Activated CD4-positive, alpha-beta memory T cell treated with anti-CD3 and anti-CD28 coated beads for 36 hours (primary cell): ENCODE results near the gene TMEM212. TPM values are rescaled to one million over a fixed set of nuclear protein-coding genes. Genes with fewer than 3 reads are reported as not detected.
"Not testable (repeated sequence)": the region's sequence is repeated elsewhere in the genome, so short reads cannot be mapped to it uniquely, and the experiment has no call there.

Source experiments
- CTCF ChIA-PET: fragments of 350-600 bp; sonication (Branson Sonifier 250); formaldehyde crosslinking; loops from one replicate; lab custom pipeline; 2021; ENCODE audit warnings: antibody characterized with exemption, inconsistent platforms; lab: Charles Lee
- POLR2A ChIA-PET: fragments of 350-600 bp; sonication (Branson Sonifier 250); formaldehyde crosslinking; loops from one replicate; lab custom pipeline; 2021; ENCODE audit warnings: antibody characterized with exemption; lab: Charles Lee
- DNase-seq: peaks from one replicate; pipeline ENCODE4 v3.0.0-alpha.2; 2020
- H3K27ac Mint-ChIP-seq: one replicate; pipeline ENCODE4 v1.8.0; 2021; ENCODE audit warnings: mixed read lengths
- H3K27me3 Mint-ChIP-seq: one replicate; pipeline ENCODE4 v1.8.0; 2021; ENCODE audit warnings: mixed read lengths
- H3K36me3 Mint-ChIP-seq: one replicate; pipeline ENCODE4 v1.8.0; 2021; ENCODE audit warnings: mixed read lengths
- H3K4me1 Mint-ChIP-seq: one replicate; pipeline ENCODE4 v1.8.0; 2021; ENCODE audit warnings: low read depth, mixed read lengths
- H3K4me3 Mint-ChIP-seq: one replicate; pipeline ENCODE4 v1.8.0; 2021; ENCODE audit warnings: mild to moderate bottlenecking, mixed read lengths
- H3K9me3 Mint-ChIP-seq: one replicate; pipeline ENCODE4 v1.8.0; 2021; ENCODE audit warnings: mixed read lengths
- intact Hi-C: fragments of 100-400 bp; cut with micrococcal nuclease; formaldehyde crosslinking; loops from one replicate; pipeline ENCODE4 v1.15.1; 2023
- total RNA-seq, 2 experiments: library from RNA; stranded (reverse); gene quantifications; one replicate each; pipeline ENCODE4 v1.2.3, GENCODE V29; 2021

Gene TMEM212
- total RNA-seq, 2 experiments from 2014 or later, result not detected

- H3K27me3 Mint-ChIP-seq, result peaks cover 9% of the 10 kb centered on the region
- no peak for DNase-seq
- ChIA-PET POLR2A (no interaction called here), CTCF (interaction anchor here (0.6 kb wide), 1 partner anchor 457 kb away, joined by 3 read pairs; no protein-coding TSS in a partner anchor)
- no peaks in the 10 kb centered on the region for H3K36me3 Mint-ChIP-seq
- H3K27ac Mint-ChIP-seq, result no peak overlapping the region
- no peaks in the 10 kb centered on the region for H3K9me3 Mint-ChIP-seq
- no peak overlapping the region for H3K4me3 Mint-ChIP-seq
- no peaks in the 10 kb centered on the region for H3K4me1 Mint-ChIP-seq
- intact Hi-C loops, result no loop called here
These were observed 40.7 kb downstream of the TMEM212 start for GRCh38 chr3:171883893-171884279.

GRCh38 chr3:171888466-171888865 lies 45.3 kb downstream of the TMEM212 start:
- ChIA-PET CTCF (no interaction called here), POLR2A (no interaction called here)
- H3K4me1 Mint-ChIP-seq, result no peaks in the 10 kb centered on the region
- H3K27ac Mint-ChIP-seq, result no peak overlapping the region
- intact Hi-C loops, result no loop called here
- H3K36me3 Mint-ChIP-seq, result no peaks in the 10 kb centered on the region
- DNase-seq, result no peak
- H3K4me3 Mint-ChIP-seq, result no peak overlapping the region
- peaks cover 11% of the 10 kb centered on the region for H3K27me3 Mint-ChIP-seq
- H3K9me3 Mint-ChIP-seq, result no peaks in the 10 kb centered on the region

DNA sequence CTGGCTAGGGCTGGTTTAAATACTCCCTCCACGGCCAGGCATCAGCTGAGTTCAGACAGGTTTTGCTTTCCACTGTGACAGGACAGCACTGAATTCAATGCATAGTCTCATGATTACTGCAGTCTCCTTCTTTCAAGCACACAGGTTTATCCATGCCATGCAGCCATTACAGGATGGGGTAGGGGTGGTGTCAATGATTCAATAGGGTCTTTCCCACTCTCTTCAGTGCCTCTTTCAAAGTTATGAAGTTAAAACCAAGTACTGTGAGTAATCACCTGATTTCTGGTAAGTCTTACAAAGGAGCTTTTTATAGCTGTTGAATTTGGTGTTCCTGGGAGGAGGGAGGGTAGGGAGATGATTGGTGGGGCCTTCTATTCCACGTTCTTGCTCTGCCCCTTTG lies 47.2 kb downstream of the TMEM212 start:
- CTCF ChIA-PET, result interaction anchor here (1.9 kb wide), 1 partner anchor 22 kb away, joined by 4 read pairs; no protein-coding TSS in a partner anchor
- Mint-ChIP-seq H3K4me1 (no peaks in the 10 kb centered on the region), H3K27me3 (peaks cover 16% of the 10 kb centered on the region), H3K4me3 (no peak overlapping the region), H3K36me3 (no peaks in the 10 kb centered on the region), H3K27ac (no peak overlapping the region), H3K9me3 (no peaks in the 10 kb centered on the region)
- intact Hi-C loops, result no loop called here
- POLR2A ChIA-PET, result interaction anchor here (1.0 kb wide), 1 partner anchor 149 kb away, joined by 3 read pairs; the partner anchor contains the start of gene FNDC3B
- no peak for DNase-seq

DNA sequence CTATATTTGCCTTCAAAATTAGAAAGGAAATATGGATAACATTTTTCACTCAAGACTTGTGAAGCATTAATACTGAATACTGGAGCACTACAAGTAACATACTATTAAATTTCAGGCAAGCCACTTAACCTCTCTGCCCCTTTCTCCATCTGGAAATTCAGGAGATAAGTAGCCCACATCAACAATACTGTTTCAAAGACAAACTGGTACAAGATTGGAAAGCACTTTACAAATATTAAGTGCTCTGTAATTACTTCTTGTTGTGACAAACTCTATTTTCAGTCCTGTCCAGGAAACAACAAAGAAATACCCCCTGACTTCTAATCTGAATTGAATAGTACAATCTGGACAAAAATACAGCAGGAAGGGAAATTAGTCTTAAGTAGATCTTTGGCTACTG lies 49.3 kb downstream of the TMEM212 start:
- ChIA-PET POLR2A (no interaction called here), CTCF (no interaction called here)
- DNase-seq, result no peak
- no peaks in the 10 kb centered on the region for H3K4me1 Mint-ChIP-seq
- H3K36me3 Mint-ChIP-seq, result no peaks in the 10 kb centered on the region
- H3K27ac Mint-ChIP-seq, result no peak overlapping the region
- H3K9me3 Mint-ChIP-seq, result no peaks in the 10 kb centered on the region
- peaks cover 15% of the 10 kb centered on the region for H3K27me3 Mint-ChIP-seq
- H3K4me3 Mint-ChIP-seq, result no peak overlapping the region
- intact Hi-C loops, result no loop called here

- H3K36me3 Mint-ChIP-seq, result no peaks in the 10 kb centered on the region
- H3K4me3 Mint-ChIP-seq, result no peak overlapping the region
- H3K27ac Mint-ChIP-seq, result no peak overlapping the region
- no peak for DNase-seq
- H3K27me3 Mint-ChIP-seq, result peaks cover 17% of the 10 kb centered on the region
- H3K4me1 Mint-ChIP-seq, result no peaks in the 10 kb centered on the region
- no peaks in the 10 kb centered on the region for H3K9me3 Mint-ChIP-seq
- ChIA-PET POLR2A (no interaction called here), CTCF (no interaction called here)
- intact Hi-C loops, result no loop called here
These were observed 52.1 kb downstream of the TMEM212 start for GRCh38 chr3:171895291-171895690.

- Mint-ChIP-seq H3K27me3 (peaks cover 21% of the 10 kb centered on the region), H3K4me3 (no peak overlapping the region), H3K36me3 (no peaks in the 10 kb centered on the region), H3K4me1 (no peaks in the 10 kb centered on the region), H3K9me3 (no peaks in the 10 kb centered on the region), H3K27ac (no peak overlapping the region)
- ChIA-PET CTCF (no interaction called here), POLR2A (no interaction called here)
- intact Hi-C loops, result no loop called here
- DNase-seq, result no peak
These were observed 52.8 kb downstream of the TMEM212 start for GRCh38 chr3:171895900-171896299.

DNA sequence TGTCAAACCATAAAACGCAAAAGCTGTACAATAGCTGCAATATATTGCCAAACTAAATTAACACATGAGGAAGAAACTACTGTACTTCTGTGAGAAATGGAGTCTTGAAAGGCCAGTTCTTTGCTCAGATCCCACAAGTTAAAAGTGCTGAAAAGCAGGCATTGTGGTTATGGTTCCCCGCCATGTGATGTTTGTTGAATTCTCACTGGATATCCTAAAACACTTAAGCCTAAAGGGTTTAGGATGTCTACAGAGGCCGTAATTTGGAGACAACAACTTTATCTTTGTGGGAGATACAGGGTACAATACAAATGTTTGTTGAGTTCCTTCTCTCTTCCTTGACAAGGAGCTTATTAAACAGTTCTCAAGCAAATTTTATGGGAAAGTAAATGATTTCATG lies 53.2 kb downstream of the TMEM212 start:
- H3K4me3 Mint-ChIP-seq, result no peak overlapping the region
- ChIA-PET POLR2A (no interaction called here), CTCF (no interaction called here)
- DNase-seq, result no peak
- H3K9me3 Mint-ChIP-seq, result no peaks in the 10 kb centered on the region
- H3K36me3 Mint-ChIP-seq, result no peaks in the 10 kb centered on the region
- H3K27me3 Mint-ChIP-seq, result peaks cover 23% of the 10 kb centered on the region
- no peak overlapping the region for H3K27ac Mint-ChIP-seq
- no peaks in the 10 kb centered on the region for H3K4me1 Mint-ChIP-seq
- intact Hi-C loops, result no loop called here

DNA sequence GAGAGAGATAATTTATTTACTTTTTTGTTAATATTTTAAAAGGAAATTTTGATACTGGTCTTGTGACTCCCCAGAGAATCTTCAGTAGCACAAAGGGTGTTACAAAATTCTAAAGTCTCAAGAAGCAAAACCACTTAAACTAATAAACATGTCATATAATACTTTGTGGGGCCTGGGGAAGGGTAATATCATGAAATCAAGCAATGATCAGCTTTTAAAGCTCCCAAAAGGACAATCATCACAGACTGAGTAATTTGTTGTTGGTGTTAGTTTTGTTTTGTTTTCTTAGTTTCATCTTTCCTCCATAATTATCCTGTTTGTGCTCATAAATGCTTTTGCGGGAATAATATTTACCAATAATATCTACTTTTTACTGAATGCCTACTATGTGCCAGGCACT lies 55.0 kb downstream of the TMEM212 start:
- intact Hi-C loops, result no loop called here
- no peak for DNase-seq
- Mint-ChIP-seq H3K9me3 (no peaks in the 10 kb centered on the region), H3K4me1 (no peaks in the 10 kb centered on the region), H3K4me3 (no peak overlapping the region), H3K36me3 (no peaks in the 10 kb centered on the region), H3K27me3 (peaks cover 25% of the 10 kb centered on the region), H3K27ac (no peak overlapping the region)
- POLR2A ChIA-PET, result no interaction called here
- CTCF ChIA-PET, result no interaction called here

DNA sequence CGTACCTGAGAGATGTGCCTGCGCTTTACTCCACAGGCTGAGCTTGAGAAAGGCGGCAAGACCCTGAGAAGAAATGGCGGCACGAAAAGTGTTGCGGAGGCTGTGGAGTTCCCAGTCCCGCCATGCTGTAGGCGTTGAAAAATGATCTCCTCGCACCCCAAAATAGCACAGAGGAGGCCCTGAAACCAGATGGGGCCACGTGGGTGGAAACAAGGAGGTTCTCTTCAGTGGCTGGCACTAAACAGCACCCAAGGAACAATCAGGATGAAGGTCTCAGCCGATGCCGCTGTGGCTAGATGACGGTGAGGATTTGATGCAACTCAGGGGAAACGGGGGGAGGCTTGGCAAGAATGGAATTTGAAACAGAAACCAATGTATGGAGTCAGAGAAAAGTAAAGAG lies 57.3 kb downstream of the TMEM212 start:
- no peaks in the 10 kb centered on the region for H3K4me1 Mint-ChIP-seq
- H3K4me3 Mint-ChIP-seq, result no peak overlapping the region
- ChIA-PET CTCF (no interaction called here), POLR2A (no interaction called here)
- H3K27ac Mint-ChIP-seq, result no peak overlapping the region
- no peaks in the 10 kb centered on the region for H3K9me3 Mint-ChIP-seq
- no peaks in the 10 kb centered on the region for H3K36me3 Mint-ChIP-seq
- no peak for DNase-seq
- intact Hi-C loops, result no loop called here
- peaks cover 14% of the 10 kb centered on the region for H3K27me3 Mint-ChIP-seq

DNA sequence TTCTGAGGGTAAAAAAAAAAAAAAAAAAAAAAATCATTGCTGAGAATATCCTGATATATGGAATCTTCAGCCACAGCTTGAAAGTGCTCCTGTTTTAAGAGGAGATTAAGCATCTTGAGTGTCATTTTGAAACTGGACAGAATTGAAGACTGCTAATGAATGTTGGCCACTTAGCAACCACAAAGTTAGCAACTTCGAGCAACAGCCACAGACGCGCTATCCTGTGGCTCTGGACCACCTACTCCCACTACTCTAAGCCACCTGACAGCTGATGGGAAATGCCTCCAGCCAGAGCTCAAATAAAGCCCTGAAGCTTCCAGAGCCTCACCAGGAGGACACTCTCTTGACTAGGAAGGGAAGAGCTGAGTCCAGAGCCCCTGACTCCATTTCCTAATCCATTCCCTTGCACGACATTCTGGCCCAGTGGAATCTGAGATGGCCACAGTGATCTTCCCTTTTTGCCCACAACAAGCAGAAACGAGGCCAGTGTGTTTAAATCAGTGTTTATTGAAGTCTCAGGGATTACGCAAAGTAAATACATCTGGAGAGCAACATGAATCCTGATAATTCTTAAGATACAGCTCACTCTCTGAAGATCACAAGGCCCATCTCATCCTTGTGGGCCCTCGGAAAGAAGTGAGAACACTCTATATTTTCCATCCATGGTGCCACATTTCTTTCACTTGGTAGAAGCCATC lies 58.6 kb downstream of the TMEM212 start:
- no peaks in the 10 kb centered on the region for H3K4me1 Mint-ChIP-seq
- H3K4me3 Mint-ChIP-seq, result no peak overlapping the region
- no peak for DNase-seq
- H3K27me3 Mint-ChIP-seq, result peaks cover 14% of the 10 kb centered on the region
- H3K27ac Mint-ChIP-seq, result no peak overlapping the region
- no peaks in the 10 kb centered on the region for H3K9me3 Mint-ChIP-seq
- POLR2A ChIA-PET, result interaction anchor here (0.6 kb wide), 1 partner anchor 19 kb away, joined by 5 read pairs; no protein-coding TSS in a partner anchor
- CTCF ChIA-PET, result no interaction called here
- no peaks in the 10 kb centered on the region for H3K36me3 Mint-ChIP-seq
- intact Hi-C loops, result no loop called here

- CTCF ChIA-PET, result no interaction called here
These were observed 61.7 kb downstream of the TMEM212 start for GRCh38 chr3:171904829-171905228.

DNA sequence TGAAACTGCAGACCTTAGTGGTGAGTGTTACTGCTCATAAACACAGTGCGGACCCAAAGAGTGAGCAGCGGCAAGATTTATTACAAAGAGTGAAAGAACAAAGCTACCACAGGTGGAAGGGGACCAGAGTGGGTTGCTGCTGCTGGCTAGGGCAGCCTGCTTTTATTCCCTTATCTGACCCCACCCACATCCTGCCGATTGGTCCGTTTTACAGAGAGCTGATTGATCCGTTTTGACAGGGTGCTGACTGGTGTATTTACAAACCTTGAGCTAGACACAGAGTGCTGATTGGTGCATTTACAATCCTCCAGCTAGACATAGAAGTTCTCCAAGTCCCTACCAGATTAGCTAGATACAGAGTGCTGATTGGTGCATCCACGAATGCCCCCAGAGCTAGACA lies 63.4 kb downstream of the TMEM212 start:
- H3K4me3 Mint-ChIP-seq, H3K9me3 Mint-ChIP-seq, POLR2A ChIA-PET, H3K27me3 Mint-ChIP-seq, H3K27ac Mint-ChIP-seq, H3K4me1 Mint-ChIP-seq, DNase-seq, intact Hi-C loops, CTCF ChIA-PET, H3K36me3 Mint-ChIP-seq: not testable (repeated sequence)

More at GRCh38 chr3:171904829-171905228, 61.7 kb downstream of the TMEM212 start:
- Mint-ChIP-seq H3K4me1 (no peaks in the 10 kb centered on the region), H3K27ac (no peak overlapping the region), H3K27me3 (peaks cover 12% of the 10 kb centered on the region), H3K9me3 (no peaks in the 10 kb centered on the region), H3K4me3 (no peak overlapping the region), H3K36me3 (no peaks in the 10 kb centered on the region)
- no peak for DNase-seq
- intact Hi-C loops, result no loop called here
- POLR2A ChIA-PET, result no interaction called here
